GM18526 (cell line): ENCODE data around the gene DYNC1LI1.

ENCODE experiments used
- POLR2A ChIP-seq: IDR thresholded peaks from 3 replicates; pipeline ENCODE4 v1.6.1; 2011; ENCODE audit not compliant: insufficient read length; ENCODE audit errors: extremely low read depth

DYNC1LI1 gene

DNA sequence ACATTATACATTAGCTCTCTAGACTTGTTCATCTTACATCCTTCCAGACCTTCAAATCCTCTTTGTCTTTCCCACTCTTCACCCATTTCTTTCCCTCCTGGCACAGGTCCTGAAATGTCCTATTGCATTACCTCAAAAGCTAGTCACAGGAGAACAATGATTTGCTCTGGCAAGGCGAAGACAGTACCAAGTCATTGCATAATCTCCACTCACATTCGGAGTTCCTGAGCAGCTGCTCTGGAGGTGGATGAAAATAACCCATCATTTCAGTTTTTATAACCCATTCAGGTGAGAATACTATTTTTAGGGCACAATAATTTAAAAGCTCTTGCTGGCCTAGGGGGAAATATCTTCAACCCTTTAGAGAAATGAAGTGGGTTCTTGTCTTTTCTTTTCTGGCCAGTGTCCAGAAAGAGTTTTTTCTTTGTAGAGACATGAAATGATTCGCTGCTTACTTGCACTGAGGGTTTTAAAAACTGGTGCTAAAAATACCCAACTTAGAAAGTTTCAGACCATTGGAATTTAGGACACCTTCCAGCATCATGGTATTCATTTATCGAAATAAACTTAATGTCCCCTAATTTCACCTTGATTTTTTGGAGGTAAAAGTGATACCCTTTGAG, 23.4 kb upstream of the DYNC1LI1 start:
- TF ChIP-seq POLR2A = no peak

GRCh38 chr3:32592696-32593353, 22.2 kb upstream of the DYNC1LI1 start:
- no peak for TF ChIP-seq POLR2A

- TF ChIP-seq POLR2A = no peak
Measured at GRCh38 chr3:32592011-32592410, 21.4 kb upstream of the DYNC1LI1 start.

DNA sequence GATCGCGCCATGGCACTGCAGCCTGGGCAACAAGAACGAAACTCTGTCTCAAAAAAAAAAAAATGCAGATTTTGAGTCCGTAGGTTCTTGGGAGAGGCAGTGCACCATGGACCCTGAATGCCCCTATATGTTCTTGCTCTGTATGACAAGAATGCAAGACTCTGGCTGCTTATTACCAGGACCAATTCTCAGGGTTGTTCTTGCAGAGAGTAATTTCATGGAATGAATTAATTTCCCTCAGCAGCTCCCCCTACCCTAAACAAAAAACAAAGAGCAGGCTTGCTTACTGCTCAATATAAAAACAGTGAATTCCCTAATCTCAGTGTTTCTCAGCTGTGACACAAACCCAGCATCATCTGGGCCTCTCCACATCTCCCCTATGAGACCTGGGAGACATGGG, 20.5 kb upstream of the DYNC1LI1 start:
- TF ChIP-seq POLR2A = no peak

GRCh38 chr3:32586356-32586755, 15.7 kb upstream of the DYNC1LI1 start:
- no peak for TF ChIP-seq POLR2A

DNA sequence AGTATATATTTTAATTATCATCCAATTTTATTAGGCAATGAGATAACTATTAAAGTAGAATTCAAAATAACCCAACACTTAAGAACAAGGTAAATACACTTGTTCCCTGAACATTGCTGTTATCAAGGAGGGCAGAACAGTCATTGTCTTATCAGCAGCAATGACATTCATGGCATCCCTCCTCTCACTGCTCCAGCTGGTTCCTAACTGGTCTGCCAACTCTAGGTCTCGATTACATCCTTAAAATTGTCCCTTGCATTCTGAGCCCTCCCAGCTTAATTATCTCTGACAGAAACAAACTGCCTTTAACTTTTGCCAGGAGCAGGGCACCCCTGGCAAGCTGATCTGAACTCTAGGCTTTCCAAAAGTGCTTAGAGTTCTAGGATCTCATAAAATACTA, 14.0 kb upstream of the DYNC1LI1 start:
- TF ChIP-seq POLR2A = no peak

- no peak for TF ChIP-seq POLR2A
Measured at GRCh38 chr3:32583708-32584107, 13.1 kb upstream of the DYNC1LI1 start.

DNA sequence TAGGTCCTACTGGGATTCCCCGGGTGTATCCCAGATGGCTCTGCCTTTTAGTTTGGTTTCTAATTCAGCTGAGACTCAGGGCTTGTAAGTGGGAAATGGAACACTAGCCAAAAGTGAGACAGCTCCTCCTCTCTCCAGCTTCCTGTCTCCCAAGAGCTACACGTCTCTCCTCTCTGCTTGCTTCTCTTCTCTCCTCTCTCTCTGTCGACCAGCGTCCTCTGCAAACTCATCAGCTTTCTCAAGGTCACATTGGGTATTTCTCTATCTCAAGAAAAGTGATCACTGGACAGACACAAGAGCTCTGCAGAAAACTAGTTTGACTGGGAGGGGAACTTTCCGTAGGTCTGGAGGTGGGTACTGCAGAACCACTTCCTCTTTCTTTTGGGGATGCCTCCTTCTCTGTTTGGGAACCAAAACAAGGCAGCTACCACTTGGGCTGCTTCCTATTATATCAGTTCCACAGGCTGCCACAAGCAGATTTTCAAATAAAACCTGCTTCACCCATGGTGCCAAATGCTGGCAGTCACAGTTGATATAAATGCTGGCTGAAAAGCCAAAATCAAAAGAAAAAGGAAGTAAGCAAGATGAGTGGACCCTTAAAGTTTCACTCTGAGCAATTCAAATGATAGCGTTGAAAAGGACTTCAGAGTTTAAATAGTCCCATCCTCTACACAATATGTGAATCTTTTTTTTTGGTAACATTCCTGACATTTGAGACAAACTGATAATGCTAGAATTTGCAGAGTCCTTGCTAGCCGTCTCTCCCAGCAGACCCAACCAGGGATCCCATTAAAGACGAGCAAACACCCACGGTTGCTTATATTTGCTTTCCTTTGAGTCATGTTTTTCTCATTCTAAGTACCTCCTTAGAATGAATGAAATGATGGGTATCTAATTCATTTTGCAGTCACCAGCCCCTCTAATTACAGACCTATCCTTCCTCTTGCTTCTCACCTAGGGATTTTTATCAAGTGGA, 7.2 kb upstream of the DYNC1LI1 start:
- no peak for TF ChIP-seq POLR2A

DNA sequence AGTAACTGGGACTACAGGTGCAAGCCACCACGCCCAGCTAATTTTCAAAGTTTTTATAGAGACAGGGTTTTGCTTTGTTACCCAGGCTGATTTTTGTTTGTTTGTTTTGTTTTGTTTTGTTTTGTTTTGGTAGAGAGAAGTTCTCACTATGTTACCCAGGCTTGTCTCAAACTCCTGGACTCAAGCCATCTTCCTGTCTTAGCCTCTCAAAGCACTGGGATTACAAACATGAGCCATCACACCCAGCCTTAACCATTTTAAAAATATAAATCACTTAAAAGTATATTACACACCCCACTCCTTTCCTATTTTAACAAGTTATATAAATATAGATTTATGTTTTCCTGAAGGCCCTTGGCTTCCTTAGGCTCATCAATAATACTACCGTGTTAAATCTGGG, 6.5 kb upstream of the DYNC1LI1 start:
- TF ChIP-seq POLR2A = no peak

DNA sequence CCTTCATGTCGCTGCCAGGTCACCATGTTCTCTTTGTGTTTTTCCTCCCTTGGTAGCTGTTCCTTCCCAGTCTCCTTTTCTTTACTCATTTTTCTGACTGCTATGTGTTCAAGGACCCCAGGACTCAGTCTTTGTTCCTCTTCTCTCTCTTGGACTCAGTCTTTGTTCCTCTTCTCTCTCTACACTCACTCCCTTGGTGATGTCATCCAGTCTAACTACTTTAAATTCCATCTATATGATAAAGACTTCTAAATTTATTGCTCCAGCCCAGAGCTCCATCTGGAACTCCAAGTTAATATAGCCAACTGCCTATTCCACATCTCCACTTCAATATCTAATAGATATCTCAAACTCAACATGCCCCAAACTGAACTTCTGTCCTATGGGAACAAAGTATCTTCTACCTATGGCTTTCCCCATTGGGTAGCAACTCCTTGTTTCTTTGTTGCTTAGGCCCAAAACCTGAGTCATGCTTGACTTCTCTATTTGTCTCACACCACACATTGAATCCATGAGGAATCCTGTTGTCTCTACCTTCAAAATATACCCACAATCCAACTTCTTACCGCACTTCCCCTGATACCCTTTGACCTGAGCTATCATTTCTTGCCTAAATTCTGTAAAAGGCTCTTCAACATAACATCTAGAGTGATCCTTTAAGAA, 4.9 kb upstream of the DYNC1LI1 start:
- no peak for TF ChIP-seq POLR2A

- TF ChIP-seq POLR2A = no peak
Measured at GRCh38 chr3:32571192-32571485, 481 bp upstream of the DYNC1LI1 start.

GRCh38 chr3:32569540-32570420, 878 bp downstream of the DYNC1LI1 start:
- TF ChIP-seq POLR2A = no peak

- no peak for TF ChIP-seq POLR2A
Measured at GRCh38 chr3:32568953-32569352, 1.7 kb downstream of the DYNC1LI1 start.

DNA sequence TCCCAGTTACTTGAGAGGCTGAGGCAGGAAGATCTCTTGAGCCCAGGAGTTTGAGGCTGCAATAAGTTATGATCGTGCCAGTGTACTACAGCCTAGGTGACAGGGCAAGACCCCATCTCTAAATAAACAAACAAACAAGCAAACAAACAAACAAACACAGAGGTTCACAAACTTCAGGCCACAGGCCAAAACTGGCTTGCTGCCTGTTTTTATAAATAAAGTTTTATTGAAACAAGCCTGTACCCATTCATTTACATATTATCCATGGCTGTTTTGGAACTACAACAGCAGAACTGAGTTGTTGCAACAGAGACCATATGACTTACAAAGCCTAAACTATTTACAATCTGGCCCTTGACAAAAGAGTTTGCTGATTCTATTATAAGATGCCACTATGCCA, 6.5 kb downstream of the DYNC1LI1 start:
- no peak for TF ChIP-seq POLR2A

GRCh38 chr3:32562640-32563039, 8.0 kb downstream of the DYNC1LI1 start:
- no peak for TF ChIP-seq POLR2A
